Measurements from ENCODE around the gene TUBB1.

TUBB1 gene

GRCh38 chr20:59063358-59064213 is 44.4 kb downstream of the TUBB1 start (continued):
- TF ChIP-seq ZNF501 (tag by site-specific recombination; IDR thresholded peaks at IDR 0.05), result no peak
- 0 out of 2 replicates have a peak, but pooled peaks have one; percentile 76 for TF ChIP-seq KLF16 (tag by site-specific recombination; IDR thresholded peaks at IDR 0.05)

- Histone ChIP-seq H3K4me3 (ENCODE audit: low read depth, low read length) (no peak overlapping the region; the same call in 1 of the 2 replicates), H3K36me3 (ENCODE audit: control insufficient read depth in 2 of 2, insufficient read depth in 1 of 2, low read length in 2 of 2) (no peaks in the 10 kb centered on the region), H3K9me3 (ENCODE audit: control insufficient read depth, insufficient read depth, low read depth, low read length) (no peaks in the 10 kb centered on the region), H3K27ac (ENCODE audit: extremely low read depth, low read depth, low read length) (peak overlapping the region; percentile 52), H3K4me1 (ENCODE audit: control insufficient read depth, insufficient read depth, low read length) (peaks cover 11% of the 10 kb centered on the region; the same call in 1 of the 2 replicates)
- ChIA-PET POLR2A (interaction anchor here (1.5 to 3.6 kb wide), 3 partner anchors 19 to 32 kb away, joined by 6 to 16 read pairs (median 7); partner anchors contain the start of genes ATP5F1E and PRELID3B), CTCF (interaction anchor here (0.6 to 1.0 kb wide), 4 partner anchors 10 to 216 kb away, joined by 3 to 8 read pairs (median 4); no protein-coding TSS in a partner anchor)
- no peak for TF ChIP-seq ZNF133 (tag by site-specific recombination; IDR thresholded peaks at IDR 0.05)
- no peak for TF ChIP-seq SP7 (tag by site-specific recombination; IDR thresholded peaks at IDR 0.05)
- TF ChIP-seq PRDM6 (tag by site-specific recombination; IDR thresholded peaks at IDR 0.05), result peak; percentile 79
- TF ChIP-seq ZNF658 (tag by site-specific recombination; IDR thresholded peaks at IDR 0.05), result no peak
- TF ChIP-seq ZNF19 (tag by site-specific recombination; IDR thresholded peaks at IDR 0.05; ENCODE audit: low read depth), result no peak
- no peak for TF ChIP-seq ZNF629 (tag by site-specific recombination; IDR thresholded peaks at IDR 0.05)
- no peak for TF ChIP-seq BCL11B (tag by site-specific recombination; IDR thresholded peaks at IDR 0.05; ENCODE audit: low read depth)
- TF ChIP-seq ZNF140 (tag by site-specific recombination; IDR thresholded peaks at IDR 0.05), result no peak
- no peak for TF ChIP-seq ZNF404 (tag by site-specific recombination; IDR thresholded peaks at IDR 0.05)
- TF ChIP-seq SP3 (tag by site-specific recombination; IDR thresholded peaks at IDR 0.05), result no peak
- TF ChIP-seq ZFP69B (tag by site-specific recombination; IDR thresholded peaks at IDR 0.05), result no peak
- no peak for TF ChIP-seq REPIN1 (tag by site-specific recombination; IDR thresholded peaks at IDR 0.05; ENCODE audit: low read depth)
- no peak for TF ChIP-seq ZBTB6 (tag by site-specific recombination; IDR thresholded peaks at IDR 0.05)
- no peak for TF ChIP-seq ZNF433 (tag by site-specific recombination; IDR thresholded peaks at IDR 0.05; ENCODE audit: low read depth)
- TF ChIP-seq BCL11A (tag by site-specific recombination; IDR thresholded peaks at IDR 0.05; ENCODE audit: low read depth), result peak; percentile 62; the same call in 1 of the 2 replicates
- no peak for TF ChIP-seq GLIS2 (tag by site-specific recombination; IDR thresholded peaks at IDR 0.05)
- TF ChIP-seq ZNF146 (tag by site-specific recombination; IDR thresholded peaks at IDR 0.05), result no peak
- TF ChIP-seq ZNF530 (tag by site-specific recombination; IDR thresholded peaks at IDR 0.05; ENCODE audit: low read depth), result no peak
- TF ChIP-seq ZNF157 (tag by site-specific recombination; IDR thresholded peaks at IDR 0.05), result no peak
- TF ChIP-seq ZNF514 (tag by site-specific recombination; IDR thresholded peaks at IDR 0.05), result no peak
- no peak for TF ChIP-seq ZNF704 (tag by site-specific recombination; IDR thresholded peaks at IDR 0.05)
- TF ChIP-seq ZNF600 (tag by site-specific recombination; IDR thresholded peaks at IDR 0.05), result no peak
- no peak for TF ChIP-seq SETDB1 (IDR thresholded peaks at IDR 0.05; ENCODE audit: insufficient read length, low read length)
- no peak for TF ChIP-seq PRDM1 (tag by site-specific recombination; IDR thresholded peaks at IDR 0.05)
- TF ChIP-seq ZNF830 (tag by site-specific recombination; IDR thresholded peaks at IDR 0.05; ENCODE audit: low read depth), result no peak
- TF ChIP-seq ZNF302 (tag by site-specific recombination; IDR thresholded peaks at IDR 0.05; ENCODE audit: low read depth), result no peak
- no peak for TF ChIP-seq ZNF785 (tag by site-specific recombination; IDR thresholded peaks at IDR 0.05)
- no peak for TF ChIP-seq ZNF610 (tag by site-specific recombination; IDR thresholded peaks at IDR 0.05; ENCODE audit: borderline replicate concordance)
- no peak for TF ChIP-seq ZNF449 (tag by site-specific recombination; IDR thresholded peaks at IDR 0.05)
- no peak for TF ChIP-seq ZNF707 (tag by site-specific recombination; IDR thresholded peaks at IDR 0.05)
Measured at GRCh38 chr20:59064214-59064722, 45.0 kb downstream of the TUBB1 start.
